GM12891 (cell line): ENCODE measurements around the gene HOXB6.

Experiments used
- DNase-seq: peaks from one replicate; pipeline ENCODE4 v3.0.0; 2011; ENCODE audit warnings: low spot score; ENCODE audit not compliant: insufficient read length
- FAIRE-seq: peaks from 2 replicates; lab custom pipeline; 2011; peaks lifted over from hg19 to GRCh38; lab: Jason Lieb, UNC
- PAX5 ChIP-seq: IDR thresholded peaks from 2 replicates; pipeline ENCODE4 v1.6.1; 2011; ENCODE audit warnings: low read length, moderate library complexity, mild to moderate bottlenecking; ENCODE audit not compliant: insufficient read depth, severe bottlenecking
- POLR2A ChIP-seq: IDR thresholded peaks from 2 replicates; pipeline ENCODE4 v1.6.1; 2011; ENCODE audit warnings: low read depth, low read length, control low read depth
- POLR2AphosphoS5 ChIP-seq: IDR thresholded peaks from 2 replicates; pipeline ENCODE4 v1.6.1; 2011; ENCODE audit warnings: low read depth, low read length, control low read depth
- POU2F2 ChIP-seq: IDR thresholded peaks from 2 replicates; pipeline ENCODE4 v1.6.1; 2011; ENCODE audit warnings: low read depth, mild to moderate bottlenecking, control low read depth, low read length, moderate library complexity
- SPI1 ChIP-seq: IDR thresholded peaks from 2 replicates; pipeline ENCODE4 v1.6.1; 2011; ENCODE audit warnings: low read depth, low read length, control low read depth
- TAF1 ChIP-seq: IDR thresholded peaks from 2 replicates; pipeline ENCODE4 v1.6.1; 2011; ENCODE audit warnings: low read depth, low read length, control low read depth

HOXB6 gene

GRCh38 chr17:48565022-48565554, 39.7 kb downstream of the HOXB6 start:
- FAIRE-seq (no peak), DNase-seq (no peak)
- TF ChIP-seq PAX5 (no peak), TAF1 (no peak), POLR2A (no peak), POLR2AphosphoS5 (no peak), SPI1 (no peak), POU2F2 (no peak)

GRCh38 chr17:48564188-48565021, 40.4 kb downstream of the HOXB6 start:
- no peak for DNase-seq
- TF ChIP-seq SPI1 (no peak), POU2F2 (no peak), TAF1 (no peak), PAX5 (no peak), POLR2AphosphoS5 (no peak), POLR2A (no peak)
- no peak for FAIRE-seq

GRCh38 chr17:48563867-48564187, 41.0 kb downstream of the HOXB6 start:
- FAIRE-seq (no peak), DNase-seq (no peak)
- TF ChIP-seq PAX5 (no peak), POLR2A (no peak)

- FAIRE-seq = no peak
- TF ChIP-seq PAX5 (no peak), POLR2A (no peak), POU2F2 (no peak), SPI1 (no peak), POLR2AphosphoS5 (no peak), TAF1 (no peak)
- DNase-seq = no peak
Observed at GRCh38 chr17:48563385-48563838, 41.4 kb downstream of the HOXB6 start.

GRCh38 chr17:48562934-48563333, 41.9 kb downstream of the HOXB6 start:
- FAIRE-seq (no peak), DNase-seq (no peak)
- TF ChIP-seq POLR2AphosphoS5 (no peak), POLR2A (no peak), POU2F2 (no peak), PAX5 (no peak), TAF1 (no peak), SPI1 (no peak)

- no peak for TF ChIP-seq POLR2AphosphoS5
- TF ChIP-seq POU2F2 = no peak
- TF ChIP-seq SPI1 = no peak
- TF ChIP-seq POLR2A = no peak
- no peak for TF ChIP-seq TAF1
- TF ChIP-seq PAX5 = no peak
- FAIRE-seq (no peak), DNase-seq (no peak)
Observed at GRCh38 chr17:48561884-48562810, 42.6 kb downstream of the HOXB6 start.

- DNase-seq = no peak
- no peak for TF ChIP-seq PAX5
- TF ChIP-seq TAF1 = no peak
- no peak for TF ChIP-seq POLR2A
- TF ChIP-seq SPI1 = no peak
Observed at GRCh38 chr17:48559840-48560817, 44.7 kb downstream of the HOXB6 start.

GRCh38 chr17:48559122-48559839, 45.5 kb downstream of the HOXB6 start:
- FAIRE-seq = no peak
- TF ChIP-seq SPI1 (no peak), POLR2AphosphoS5 (no peak), PAX5 (no peak), POU2F2 (no peak), TAF1 (no peak), POLR2A (no peak)
- DNase-seq = no peak

More at GRCh38 chr17:48559840-48560817, 44.7 kb downstream of the HOXB6 start:
- FAIRE-seq = no peak
